DMS 273 (cell line): ENCODE results near the gene HES1.

Source experiments
- DNase-seq: peaks from one replicate; lab custom pipeline; 2025; ENCODE audit not compliant: unreplicated experiment; lab: John Stamatoyannopoulos, UW

HES1 gene

DNA sequence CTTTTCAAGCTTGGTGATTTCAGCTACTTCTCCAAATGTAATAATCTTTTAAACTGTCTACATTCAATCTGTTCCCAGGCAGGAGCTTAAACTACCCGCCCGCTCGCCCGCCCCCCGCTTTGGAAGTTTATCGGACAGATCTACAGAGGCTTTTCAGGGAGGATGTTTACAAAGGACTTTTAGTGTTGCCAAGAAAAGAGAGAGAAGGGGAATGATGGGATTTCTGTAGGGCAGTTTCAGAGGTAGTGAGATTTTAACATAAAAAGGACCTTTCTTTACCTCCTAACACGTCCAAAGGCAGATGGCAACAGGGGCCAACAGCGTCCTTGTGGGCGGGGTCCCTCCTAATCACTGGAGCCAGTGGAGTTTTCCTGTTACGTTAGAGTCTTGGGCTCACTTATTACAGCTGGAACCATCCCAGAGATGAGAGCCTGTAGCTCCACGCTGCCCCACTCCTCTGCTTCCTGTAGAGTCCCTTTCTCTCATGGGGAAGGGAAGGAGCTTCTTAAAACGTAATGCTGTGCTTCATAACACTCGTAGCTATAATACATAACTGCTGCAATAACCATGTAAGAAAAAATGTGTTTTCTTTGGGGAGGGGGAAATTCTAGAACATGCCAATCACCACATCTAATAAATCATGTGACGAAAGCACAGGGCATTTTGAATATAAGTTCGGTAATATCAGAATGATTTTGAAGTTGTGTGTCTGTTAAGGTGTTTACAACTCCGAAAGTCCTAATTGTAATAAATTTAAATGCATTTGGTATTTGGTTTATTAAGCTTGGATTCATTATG, 30.9 kb downstream of the HES1 start:
- peak; percentile 81 for DNase-seq

DNA sequence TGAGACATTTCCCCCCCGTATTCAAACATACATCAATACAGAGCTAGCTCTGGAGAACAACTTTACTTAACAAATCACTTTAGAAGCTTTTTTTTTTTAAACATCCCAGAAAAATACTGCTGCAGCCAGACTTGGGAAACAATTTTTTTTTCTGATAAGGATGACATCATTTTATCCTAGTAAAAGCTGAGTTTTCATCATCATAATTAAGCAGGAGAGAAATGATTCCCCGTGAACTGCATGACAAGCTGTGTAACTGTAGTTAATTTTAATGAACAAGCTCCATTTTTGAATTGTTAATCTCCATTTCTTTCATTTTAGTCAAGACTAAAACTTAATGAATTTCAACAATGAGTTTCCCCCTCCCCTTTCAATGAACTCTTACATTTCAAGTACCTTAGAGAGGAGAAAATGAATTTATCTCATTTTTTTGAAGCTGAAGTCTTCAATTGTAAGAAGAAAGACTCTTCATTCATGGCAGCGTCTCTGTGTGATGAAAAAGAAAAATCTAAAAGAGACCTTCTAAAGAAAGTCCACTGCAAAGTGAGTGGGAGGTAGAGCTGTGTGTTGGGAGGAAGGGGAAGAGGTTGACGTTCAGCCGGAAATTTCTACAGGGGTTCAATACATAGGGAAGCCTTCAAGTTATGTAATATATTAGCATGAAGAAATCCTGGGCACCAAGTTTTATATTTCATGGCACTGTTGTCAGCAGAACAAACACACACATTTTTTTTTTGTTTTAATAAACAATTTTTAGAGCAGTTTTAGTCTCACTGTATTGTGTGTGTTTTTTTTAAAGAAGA, 31.7 kb downstream of the HES1 start:
- no peak for DNase-seq

DNA sequence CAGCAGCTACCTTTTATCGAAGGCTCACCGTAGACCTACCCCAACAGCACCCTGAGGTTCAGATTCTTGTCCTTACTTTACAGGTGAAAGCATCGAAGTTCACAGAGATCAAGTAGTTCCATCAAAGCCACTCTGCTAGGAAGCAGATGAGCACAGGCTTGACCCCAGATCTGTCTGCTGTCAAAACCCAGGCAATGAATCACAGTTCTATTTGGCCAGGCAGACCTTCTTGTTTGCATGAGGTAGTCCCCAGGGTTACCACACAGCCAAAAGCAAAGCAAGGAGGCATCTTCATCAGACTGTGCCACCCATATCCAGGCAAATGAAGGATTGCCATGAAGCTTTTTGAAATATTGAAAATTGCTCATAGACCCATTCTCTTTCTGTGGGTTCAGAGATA, 33.0 kb downstream of the HES1 start:
- no peak for DNase-seq

DNA sequence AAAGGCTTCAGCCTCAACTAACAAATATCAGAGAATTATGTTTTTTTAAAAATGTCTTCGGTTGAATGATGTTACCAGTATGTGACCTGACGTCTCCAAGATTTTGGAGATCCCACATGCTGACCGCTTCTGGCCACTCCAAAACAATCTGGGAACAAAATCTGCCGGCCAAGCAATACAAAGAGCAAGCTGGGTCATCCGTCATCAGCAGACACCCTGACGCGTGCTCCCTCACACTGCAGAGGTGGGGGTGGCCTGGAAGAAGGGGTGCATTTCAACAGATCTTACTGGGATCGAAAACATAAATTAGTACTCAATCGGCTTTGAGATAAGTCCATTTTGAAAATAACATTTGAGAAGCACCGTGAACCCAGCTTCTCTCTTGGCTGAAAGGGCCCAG, 33.6 kb downstream of the HES1 start:
- DNase-seq: no peak

DNA sequence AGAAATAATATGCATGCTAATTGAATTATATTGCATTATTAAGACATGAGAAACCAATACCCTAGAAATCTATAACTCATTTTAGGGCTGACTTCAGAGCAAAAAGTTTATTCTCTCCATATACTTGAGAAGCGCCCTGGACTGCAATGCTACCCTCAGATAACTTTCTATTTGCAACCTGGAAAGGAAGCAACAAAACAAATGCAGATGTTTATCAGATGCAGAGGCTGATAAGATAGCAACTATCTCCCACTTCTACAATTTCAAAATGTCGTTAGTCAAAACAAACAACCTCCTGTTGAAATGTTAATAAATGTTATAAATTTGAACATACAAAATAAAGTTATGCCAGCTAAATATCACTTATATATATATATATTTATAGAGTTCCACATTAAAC, 34.8 kb downstream of the HES1 start:
- DNase-seq: no peak

GRCh38 chr3:194174406-194174805, 38.5 kb downstream of the HES1 start:
- no peak for DNase-seq

GRCh38 chr3:194174980-194175379, 39.0 kb downstream of the HES1 start:
- DNase-seq: no peak

GRCh38 chr3:194176274-194176991, 40.5 kb downstream of the HES1 start:
- DNase-seq: no peak

GRCh38 chr3:194177141-194177540, 41.2 kb downstream of the HES1 start:
- DNase-seq: no peak

- no peak for DNase-seq
Measured at GRCh38 chr3:194178128-194178527, 42.2 kb downstream of the HES1 start.

DNA sequence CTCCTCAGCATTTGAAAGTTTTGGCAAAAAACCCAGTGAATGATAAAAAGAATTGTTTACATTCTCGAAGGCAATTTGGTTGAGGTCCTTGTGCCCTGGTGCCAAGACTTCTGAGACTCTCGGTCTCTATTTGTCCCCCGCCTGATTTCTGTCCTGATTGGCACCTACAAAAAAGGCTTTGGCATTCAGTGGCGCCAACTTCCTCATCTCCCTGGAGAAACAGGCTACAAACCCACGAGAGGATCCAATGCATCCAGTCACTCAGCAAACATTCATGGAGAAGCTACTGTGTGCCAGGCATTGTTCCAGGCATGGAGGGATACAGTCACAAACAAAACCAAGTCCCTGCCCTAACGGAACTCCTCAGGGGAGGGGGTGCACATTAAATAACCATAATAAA, 42.7 kb downstream of the HES1 start:
- DNase-seq: no peak

GRCh38 chr3:194180570-194180969, 44.6 kb downstream of the HES1 start:
- no peak for DNase-seq

DNA sequence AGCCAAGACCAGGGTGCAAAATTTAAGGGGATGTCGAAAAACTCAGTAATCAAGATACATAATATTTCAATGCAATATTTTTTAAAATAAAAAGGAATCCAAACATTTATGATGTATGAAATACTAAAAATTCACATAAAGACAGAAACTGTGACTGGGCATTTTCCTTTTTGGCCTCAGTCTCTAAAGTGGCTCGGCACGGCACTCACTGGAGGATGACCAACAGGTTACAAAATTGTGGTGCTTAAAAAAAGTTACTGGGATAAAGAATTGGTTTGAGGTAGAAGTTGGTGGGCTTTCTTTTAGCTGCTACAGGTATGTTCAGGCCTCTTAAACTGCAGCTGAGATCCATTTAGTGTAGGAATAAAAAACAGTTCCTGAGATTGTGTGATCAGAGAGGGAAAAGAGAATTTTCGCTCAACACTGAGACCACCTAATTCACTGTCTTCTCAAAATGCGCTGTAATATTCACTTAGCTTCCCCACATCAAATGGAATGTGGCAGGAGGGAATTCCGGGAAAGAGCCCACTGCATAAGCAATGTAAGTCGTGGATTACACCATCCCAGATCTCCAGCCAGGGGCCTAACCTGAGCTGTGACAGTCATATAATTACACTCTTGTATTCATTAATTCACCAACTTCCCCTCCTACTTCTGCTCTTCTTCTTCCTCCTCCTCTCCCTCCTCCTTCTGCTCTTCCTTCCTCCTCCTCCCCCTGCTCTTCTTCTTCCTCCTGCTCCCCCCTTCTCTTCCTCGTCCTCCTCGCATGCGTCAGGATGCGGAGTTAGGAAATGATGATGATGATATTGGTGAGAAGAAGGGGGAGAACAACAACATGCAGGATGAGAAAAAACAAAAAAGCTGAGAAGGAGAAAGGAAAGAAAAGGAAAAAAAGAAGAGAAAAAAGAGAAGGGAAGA, 45.9 kb downstream of the HES1 start:
- no peak for DNase-seq

DNA sequence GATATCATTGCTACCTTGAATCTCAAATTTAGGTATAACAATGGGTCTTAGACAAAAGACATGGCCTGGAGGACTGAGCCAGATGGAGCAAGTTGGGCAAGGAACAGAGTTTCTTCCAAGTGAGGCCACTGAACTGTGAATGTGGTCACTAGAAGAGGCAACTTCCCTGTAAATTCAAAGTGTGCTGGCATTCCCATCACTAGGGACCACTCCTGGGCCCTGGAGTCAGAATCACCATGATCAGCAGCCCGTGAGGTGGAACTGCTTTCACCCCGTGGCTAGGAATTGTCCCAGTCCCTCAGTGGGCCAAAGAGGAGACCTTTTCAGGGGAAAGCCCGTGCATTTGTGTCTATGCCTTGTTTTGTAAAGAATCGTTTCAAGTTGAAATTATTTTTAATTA, 47.3 kb downstream of the HES1 start:
- DNase-seq: no peak

GRCh38 chr3:194184265-194184751, 48.4 kb downstream of the HES1 start:
- DNase-seq: no peak

DNA sequence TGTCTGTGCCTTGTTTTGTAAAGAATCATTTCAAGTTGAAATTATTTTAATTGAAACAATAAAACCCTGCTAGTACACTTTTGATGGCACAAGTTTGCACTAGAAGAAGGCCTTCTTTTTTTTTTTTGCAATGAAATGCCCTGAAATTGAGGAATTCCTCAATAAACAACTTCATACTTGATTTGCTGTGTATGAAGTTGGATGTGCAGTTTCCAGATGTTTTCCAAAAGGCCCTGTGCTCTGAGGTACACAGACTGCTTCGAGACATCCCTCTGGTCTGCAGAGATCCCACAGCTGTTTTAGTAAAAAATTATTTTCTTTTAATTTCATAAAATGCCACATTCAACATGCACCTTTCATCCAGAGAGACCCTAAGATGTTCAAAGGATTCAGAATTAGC, 48.9 kb downstream of the HES1 start:
- DNase-seq: no peak

GRCh38 chr3:194185221-194185620, 49.3 kb downstream of the HES1 start:
- no peak for DNase-seq

- DNase-seq: peak; percentile 35
Measured at GRCh38 chr3:194187233-194187944, 51.4 kb downstream of the HES1 start.
